ENCODE results near the gene ZNF628.

- TF ChIP-seq, protein P1, sequence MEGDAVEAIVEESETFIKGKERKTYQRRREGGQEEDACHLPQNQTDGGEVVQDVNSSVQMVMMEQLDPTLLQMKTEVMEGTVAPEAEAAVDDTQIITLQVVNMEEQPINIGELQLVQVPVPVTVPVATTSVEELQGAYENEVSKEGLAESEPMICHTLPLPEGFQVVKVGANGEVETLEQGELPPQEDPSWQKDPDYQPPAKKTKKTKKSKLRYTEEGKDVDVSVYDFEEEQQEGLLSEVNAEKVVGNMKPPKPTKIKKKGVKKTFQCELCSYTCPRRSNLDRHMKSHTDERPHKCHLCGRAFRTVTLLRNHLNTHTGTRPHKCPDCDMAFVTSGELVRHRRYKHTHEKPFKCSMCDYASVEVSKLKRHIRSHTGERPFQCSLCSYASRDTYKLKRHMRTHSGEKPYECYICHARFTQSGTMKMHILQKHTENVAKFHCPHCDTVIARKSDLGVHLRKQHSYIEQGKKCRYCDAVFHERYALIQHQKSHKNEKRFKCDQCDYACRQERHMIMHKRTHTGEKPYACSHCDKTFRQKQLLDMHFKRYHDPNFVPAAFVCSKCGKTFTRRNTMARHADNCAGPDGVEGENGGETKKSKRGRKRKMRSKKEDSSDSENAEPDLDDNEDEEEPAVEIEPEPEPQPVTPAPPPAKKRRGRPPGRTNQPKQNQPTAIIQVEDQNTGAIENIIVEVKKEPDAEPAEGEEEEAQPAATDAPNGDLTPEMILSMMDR (IDR thresholded peaks at IDR 0.05): no peak
- no peak for TF ChIP-seq EP300 (IDR thresholded peaks at IDR 0.05)
- TF ChIP-seq POLR2A (IDR thresholded peaks at IDR 0.05): no peak
These were observed 39.0 kb upstream of the ZNF628 start for GRCh38 chr19:55437410-55437809.

Measured in ovary (tissue), 3 donors.